Activated CD4-positive, alpha-beta T cell treated with anti-CD3 and anti-CD28 coated beads, Interleukin-2, amount 10 ng/mL, durations not matched to agents 7 days and 5 days (primary cell): ENCODE measurements around the gene UBXN4. TPM values are rescaled to one million over a fixed set of nuclear protein-coding genes. Genes with fewer than 3 reads are reported as not detected.
"Not testable (repeated sequence)": the region's sequence is repeated elsewhere in the genome, so short reads cannot be mapped to it uniquely, and the experiment has no call there.

Experiments used
- CTCF ChIA-PET: fragments of 350-600 bp; sonication (Branson Sonifier 250); formaldehyde crosslinking; loops from one replicate; lab custom pipeline; 2021; ENCODE audit warnings: antibody characterized with exemption; lab: Charles Lee
- POLR2A ChIA-PET: fragments of 350-600 bp; sonication (Branson Sonifier 250); formaldehyde crosslinking; loops from one replicate; lab custom pipeline; 2021; ENCODE audit warnings: antibody characterized with exemption; lab: Charles Lee
- DNase-seq: peaks from one replicate; pipeline ENCODE4 v3.0.0-alpha.2; 2020
- H3K27ac Mint-ChIP-seq: one replicate; pipeline ENCODE4 v1.8.0; 2021; ENCODE audit warnings: mild to moderate bottlenecking, moderate library complexity, mixed read lengths
- H3K27me3 Mint-ChIP-seq: one replicate; pipeline ENCODE4 v1.8.0; 2021; ENCODE audit warnings: mixed read lengths
- H3K36me3 Mint-ChIP-seq: one replicate; pipeline ENCODE4 v1.8.0; 2021; ENCODE audit warnings: low read depth, mixed read lengths
- H3K4me1 Mint-ChIP-seq: one replicate; pipeline ENCODE4 v1.8.0; 2021; ENCODE audit warnings: mixed read lengths
- H3K4me3 Mint-ChIP-seq: one replicate; pipeline ENCODE4 v1.8.0; 2021; ENCODE audit warnings: mild to moderate bottlenecking, moderate library complexity, mixed read lengths
- H3K9me3 Mint-ChIP-seq: one replicate; pipeline ENCODE4 v1.8.0; 2021; ENCODE audit warnings: mixed read lengths
- total RNA-seq, 2 experiments: library from RNA; stranded (reverse); gene quantifications; one replicate each; pipeline ENCODE4 v1.2.3, GENCODE V29; 2021

Gene UBXN4
- total RNA-seq, 2 experiments from 2014 or later, result 98.1 to 116 TPM

- H3K9me3 Mint-ChIP-seq, result peaks cover 21% of the 10 kb centered on the region
- peak; percentile 84 for DNase-seq
- no peak overlapping the region for H3K4me3 Mint-ChIP-seq
- CTCF ChIA-PET, result interaction anchor here (0.7 to 3.3 kb wide), 24 partner anchors 8 to 589 kb away, joined by 3 to 49 read pairs (median 4); no protein-coding TSS in a partner anchor
- no peak overlapping the region for H3K27ac Mint-ChIP-seq
- peaks cover 19% of the 10 kb centered on the region for H3K36me3 Mint-ChIP-seq
- peaks cover 15% of the 10 kb centered on the region for H3K4me1 Mint-ChIP-seq
- no peaks in the 10 kb centered on the region for H3K27me3 Mint-ChIP-seq
- POLR2A ChIA-PET, result no interaction called here
Measured at GRCh38 chr2:135797497-135798274, 56.0 kb downstream of the UBXN4 start.

GRCh38 chr2:135798275-135798705, 56.6 kb downstream of the UBXN4 start:
- no peaks in the 10 kb centered on the region for H3K27me3 Mint-ChIP-seq
- H3K4me3 Mint-ChIP-seq, result no peak overlapping the region
- ChIA-PET POLR2A (no interaction called here), CTCF (interaction anchor here (0.7 to 3.3 kb wide), 21 partner anchors 8 to 589 kb away, joined by 3 to 49 read pairs (median 4); no protein-coding TSS in a partner anchor)
- H3K27ac Mint-ChIP-seq, result no peak overlapping the region
- peaks cover 19% of the 10 kb centered on the region for H3K36me3 Mint-ChIP-seq
- H3K4me1 Mint-ChIP-seq, result peaks cover 12% of the 10 kb centered on the region
- H3K9me3 Mint-ChIP-seq, result peaks cover 21% of the 10 kb centered on the region
- DNase-seq, result no peak

GRCh38 chr2:135798762-135799161, 57.1 kb downstream of the UBXN4 start:
- POLR2A ChIA-PET, result no interaction called here
- no peak overlapping the region for H3K4me3 Mint-ChIP-seq
- no peaks in the 10 kb centered on the region for H3K27me3 Mint-ChIP-seq
- H3K36me3 Mint-ChIP-seq, result peaks cover 19% of the 10 kb centered on the region
- no peak overlapping the region for H3K27ac Mint-ChIP-seq
- CTCF ChIA-PET, result interaction anchor here (0.7 to 3.3 kb wide), 12 partner anchors 8 to 485 kb away, joined by 3 to 49 read pairs (median 4); no protein-coding TSS in a partner anchor
- peaks cover 21% of the 10 kb centered on the region for H3K9me3 Mint-ChIP-seq
- peaks cover 12% of the 10 kb centered on the region for H3K4me1 Mint-ChIP-seq
- DNase-seq, result no peak

- ChIA-PET POLR2A (no interaction called here), CTCF (interaction anchor here (2.6 kb wide), 1 partner anchor 19 kb away, joined by 6 read pairs; no protein-coding TSS in a partner anchor)
- peaks cover 8% of the 10 kb centered on the region for H3K4me1 Mint-ChIP-seq
- H3K4me3 Mint-ChIP-seq, result no peak overlapping the region
- no peaks in the 10 kb centered on the region for H3K27me3 Mint-ChIP-seq
- peaks cover 19% of the 10 kb centered on the region for H3K36me3 Mint-ChIP-seq
- peaks cover 21% of the 10 kb centered on the region for H3K9me3 Mint-ChIP-seq
- no peak for DNase-seq
- no peak overlapping the region for H3K27ac Mint-ChIP-seq
Measured at GRCh38 chr2:135799738-135800137, 58.1 kb downstream of the UBXN4 start.

GRCh38 chr2:135800513-135801460, 59.1 kb downstream of the UBXN4 start:
- POLR2A ChIA-PET, result no interaction called here
- H3K27me3 Mint-ChIP-seq, result no peaks in the 10 kb centered on the region
- DNase-seq, result no peak
- peaks cover 21% of the 10 kb centered on the region for H3K9me3 Mint-ChIP-seq
- peaks cover 19% of the 10 kb centered on the region for H3K36me3 Mint-ChIP-seq
- no peak overlapping the region for H3K4me3 Mint-ChIP-seq
- CTCF ChIA-PET, result interaction anchor here (0.7 kb wide), 1 partner anchor 20 kb away, joined by 3 read pairs; no protein-coding TSS in a partner anchor
- H3K27ac Mint-ChIP-seq, result no peak overlapping the region
- peaks cover 3% of the 10 kb centered on the region for H3K4me1 Mint-ChIP-seq

- H3K4me1 Mint-ChIP-seq, result peaks cover 3% of the 10 kb centered on the region
- no peak overlapping the region for H3K4me3 Mint-ChIP-seq
- no peak overlapping the region for H3K27ac Mint-ChIP-seq
- no peak for DNase-seq
- peaks cover 19% of the 10 kb centered on the region for H3K36me3 Mint-ChIP-seq
- POLR2A ChIA-PET, result no interaction called here
- peaks cover 21% of the 10 kb centered on the region for H3K9me3 Mint-ChIP-seq
- H3K27me3 Mint-ChIP-seq, result no peaks in the 10 kb centered on the region
- CTCF ChIA-PET, result interaction anchor here (0.5 to 1.1 kb wide), 2 partner anchors 13 to 111 kb away, joined by 3 read pairs; no protein-coding TSS in a partner anchor
Measured at GRCh38 chr2:135802350-135802749, 60.7 kb downstream of the UBXN4 start.

- Mint-ChIP-seq H3K4me1 (no peaks in the 10 kb centered on the region), H3K4me3 (no peak overlapping the region), H3K36me3 (peaks cover 19% of the 10 kb centered on the region), H3K27me3 (no peaks in the 10 kb centered on the region), H3K27ac (no peak overlapping the region), H3K9me3 (peaks cover 21% of the 10 kb centered on the region)
- no peak for DNase-seq
- ChIA-PET POLR2A (no interaction called here), CTCF (interaction anchor here (1.0 to 1.1 kb wide), 3 partner anchors 12 to 43 kb away, joined by 3 read pairs; no protein-coding TSS in a partner anchor)
Measured at GRCh38 chr2:135803278-135803677, 61.6 kb downstream of the UBXN4 start.

- DNase-seq, H3K4me3 Mint-ChIP-seq, H3K27ac Mint-ChIP-seq, H3K27me3 Mint-ChIP-seq, H3K36me3 Mint-ChIP-seq, H3K4me1 Mint-ChIP-seq, H3K9me3 Mint-ChIP-seq, POLR2A ChIA-PET: not testable (repeated sequence)
- CTCF ChIA-PET, result interaction anchor here (0.6 kb wide), 2 partner anchors 41 to 285 kb away, joined by 3 read pairs; no protein-coding TSS in a partner anchor
Measured at GRCh38 chr2:135807874-135808273, 66.2 kb downstream of the UBXN4 start.

- no peaks in the 10 kb centered on the region for H3K27me3 Mint-ChIP-seq
- CTCF ChIA-PET, result interaction anchor here (0.5 to 4.0 kb wide), 2 partner anchors 15 to 206 kb away, joined by 3 to 11 read pairs; no protein-coding TSS in a partner anchor
- POLR2A ChIA-PET, result no interaction called here
- H3K4me1 Mint-ChIP-seq, result peaks cover 1% of the 10 kb centered on the region
- H3K9me3 Mint-ChIP-seq, result peaks cover 14% of the 10 kb centered on the region
- H3K4me3 Mint-ChIP-seq, result no peak overlapping the region
- peaks cover 8% of the 10 kb centered on the region for H3K36me3 Mint-ChIP-seq
- no peak overlapping the region for H3K27ac Mint-ChIP-seq
- DNase-seq, result no peak
Measured at GRCh38 chr2:135812907-135813511, 71.4 kb downstream of the UBXN4 start.

- Mint-ChIP-seq H3K9me3 (peaks cover 14% of the 10 kb centered on the region), H3K4me3 (no peak overlapping the region), H3K27ac (no peak overlapping the region), H3K4me1 (peaks cover 17% of the 10 kb centered on the region), H3K27me3 (no peaks in the 10 kb centered on the region), H3K36me3 (peaks cover 8% of the 10 kb centered on the region)
- POLR2A ChIA-PET, result no interaction called here
- DNase-seq, result no peak
- CTCF ChIA-PET, result interaction anchor here (0.6 to 1.4 kb wide), 4 partner anchors 12 to 66 kb away, joined by 3 to 6 read pairs (median 4); no protein-coding TSS in a partner anchor
Measured at GRCh38 chr2:135815269-135815668, 73.6 kb downstream of the UBXN4 start.

GRCh38 chr2:135817466-135817865, 75.8 kb downstream of the UBXN4 start:
- Mint-ChIP-seq H3K4me1 (peaks cover 36% of the 10 kb centered on the region), H3K27ac (no peak overlapping the region), H3K36me3 (peaks cover 13% of the 10 kb centered on the region), H3K4me3 (no peak overlapping the region), H3K9me3 (peaks cover 15% of the 10 kb centered on the region), H3K27me3 (no peaks in the 10 kb centered on the region)
- CTCF ChIA-PET, result interaction anchor here (0.5 to 0.9 kb wide), 3 partner anchors 12 to 44 kb away, joined by 3 to 7 read pairs (median 4); no protein-coding TSS in a partner anchor
- POLR2A ChIA-PET, result no interaction called here
- DNase-seq, result no peak

GRCh38 chr2:135817951-135818350, 76.3 kb downstream of the UBXN4 start:
- Mint-ChIP-seq H3K9me3 (peaks cover 18% of the 10 kb centered on the region), H3K27me3 (no peaks in the 10 kb centered on the region), H3K36me3 (peaks cover 16% of the 10 kb centered on the region), H3K4me1 (peaks cover 36% of the 10 kb centered on the region), H3K27ac (no peak overlapping the region), H3K4me3 (no peak overlapping the region)
- no peak for DNase-seq
- ChIA-PET POLR2A (no interaction called here), CTCF (interaction anchor here (1.7 kb wide), 1 partner anchor 20 kb away, joined by 6 read pairs; no protein-coding TSS in a partner anchor)
